Measurements from ENCODE around the gene DPP7. TPM values are rescaled to one million over a fixed set of nuclear protein-coding genes. Genes with fewer than 3 reads are reported as not detected.
A peak's percentile ranks its signal among the peaks of the same experiment; 100 is the strongest.

The DPP7 gene
- total RNA-seq, 2 experiments from 2014 or later, result 206 to 259 TPM

DNA sequence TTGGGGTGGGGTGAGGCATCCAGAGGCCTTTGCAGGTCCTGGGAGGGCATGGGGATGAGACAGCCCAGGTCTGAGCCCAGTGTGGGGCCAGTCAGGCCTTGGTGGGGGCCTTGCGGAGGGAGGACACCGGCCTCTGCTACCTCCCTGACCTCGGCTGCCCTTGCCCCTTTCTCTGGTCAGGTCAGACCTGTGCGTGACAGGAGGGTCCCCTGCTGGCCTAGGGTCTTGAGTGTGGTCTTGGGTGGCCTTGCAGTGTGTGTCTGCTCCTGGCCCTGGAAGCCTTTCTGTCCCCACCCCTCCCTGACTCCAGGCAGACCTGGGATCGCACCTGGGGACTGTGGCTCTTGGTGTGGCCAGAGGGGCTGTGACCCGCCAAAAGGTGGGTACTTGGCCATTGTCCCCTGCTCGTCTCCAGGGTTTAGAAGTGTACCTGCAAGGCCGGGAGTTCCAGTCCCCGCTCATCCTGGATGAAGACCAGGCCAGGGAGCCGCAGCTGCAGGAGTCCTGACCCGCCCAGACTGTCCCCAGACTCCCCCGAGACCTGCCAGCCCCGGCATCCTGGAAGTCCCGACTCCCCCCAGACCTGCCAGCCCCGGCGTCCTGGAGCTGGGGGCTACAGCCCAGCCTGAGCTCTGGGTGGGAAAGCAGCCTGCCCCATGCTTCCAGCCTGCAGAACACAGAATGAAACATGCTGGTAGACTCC is 32.2 kb downstream of the DPP7 start:
- H3K4me1 Mint-ChIP-seq, result peaks cover 21% of the 10 kb centered on the region
- peaks cover 14% of the 10 kb centered on the region for H3K36me3 Mint-ChIP-seq (ENCODE audit: low read depth)
- no peak overlapping the region for H3K27ac Mint-ChIP-seq
- no peaks in the 10 kb centered on the region for H3K9me3 Mint-ChIP-seq
- H3K4me3 Mint-ChIP-seq, result no peak overlapping the region
- H3K27me3 Mint-ChIP-seq, result no peaks in the 10 kb centered on the region
- ChIA-PET CTCF (interaction anchor here (0.8 to 2.5 kb wide), 4 partner anchors 11 to 154 kb away, joined by 3 to 9 read pairs (median 4); partner anchors contain the start of gene SAPCD2), POLR2A (interaction anchor here (0.6 kb wide), 1 partner anchor 179 kb away, joined by 4 read pairs; no protein-coding TSS in a partner anchor)
- no peak for DNase-seq

DNA sequence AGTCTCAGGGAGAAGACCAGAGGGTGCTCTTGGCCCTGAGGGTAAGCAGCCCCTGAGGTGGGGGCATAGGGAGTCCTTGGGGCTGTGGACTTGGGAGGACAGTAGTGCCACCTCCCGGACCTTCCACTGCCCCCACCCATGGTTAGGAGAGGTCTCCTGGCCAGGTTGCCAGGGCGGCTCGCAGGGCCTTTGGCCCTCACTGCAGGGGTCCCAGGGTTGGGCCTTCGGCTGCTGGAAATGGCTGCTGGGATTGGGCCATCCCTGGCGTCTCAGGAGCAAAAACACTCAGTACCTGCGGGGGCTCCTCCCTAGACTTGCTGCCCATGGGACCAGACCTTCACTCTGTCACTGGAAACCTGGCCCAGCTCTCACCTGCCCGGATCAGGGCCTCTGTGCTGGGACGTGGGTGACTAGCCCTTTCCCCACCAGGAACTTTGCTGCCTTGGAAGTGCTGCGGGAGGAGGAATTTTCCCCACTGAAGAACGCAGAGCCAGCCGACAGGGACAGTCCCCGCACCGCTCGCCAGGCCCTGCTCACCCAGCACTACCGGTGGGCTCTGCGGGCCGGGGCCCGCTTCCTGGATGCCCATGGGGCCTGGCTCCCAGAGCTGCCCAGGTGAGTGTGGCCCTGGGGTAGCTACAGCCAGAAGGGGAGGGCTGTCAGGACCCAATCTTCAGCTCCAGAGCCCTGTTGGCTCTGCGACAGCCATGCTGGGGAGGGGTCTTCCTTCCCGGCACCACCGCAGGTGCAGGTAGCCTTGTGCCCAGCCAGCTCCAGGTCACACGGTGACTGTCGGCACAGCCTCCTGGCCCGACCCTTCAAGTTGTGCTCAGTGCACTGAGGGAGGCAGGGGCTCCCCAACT is 34.0 kb downstream of the DPP7 start:
- DNase-seq, result no peak
- peak overlapping the region; percentile 30 for H3K4me3 Mint-ChIP-seq
- peaks cover 16% of the 10 kb centered on the region for H3K4me1 Mint-ChIP-seq
- no peaks in the 10 kb centered on the region for H3K27me3 Mint-ChIP-seq
- H3K36me3 Mint-ChIP-seq (ENCODE audit: low read depth), result peaks cover 14% of the 10 kb centered on the region
- H3K27ac Mint-ChIP-seq, result no peak overlapping the region
- CTCF ChIA-PET, result interaction anchor here (0.8 to 2.5 kb wide), 3 partner anchors 11 to 27 kb away, joined by 3 to 9 read pairs (median 5); partner anchors contain the start of gene SAPCD2
- H3K9me3 Mint-ChIP-seq, result no peaks in the 10 kb centered on the region
- POLR2A ChIA-PET, result no interaction called here

DNA sequence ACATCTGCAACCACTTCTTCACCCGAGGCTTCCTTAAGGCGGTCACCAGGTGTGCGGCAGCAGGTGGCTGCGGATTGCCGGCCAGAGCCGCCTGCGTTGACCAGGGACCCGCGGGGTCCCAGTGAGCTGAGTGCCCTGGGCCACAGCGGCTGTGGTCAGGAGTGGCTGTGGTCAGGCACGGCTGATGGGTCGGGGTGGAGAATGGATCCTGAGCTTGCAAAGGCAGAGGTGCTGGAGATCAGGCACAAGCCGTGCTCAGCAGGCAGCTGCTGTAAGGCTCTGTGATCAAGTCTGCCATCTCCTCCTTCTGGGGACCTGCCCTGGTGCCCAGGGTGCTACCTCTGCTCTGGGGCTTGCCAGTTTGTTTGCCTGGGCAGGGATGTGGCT is 35.1 kb downstream of the DPP7 start:
- Mint-ChIP-seq H3K4me1 (peaks cover 11% of the 10 kb centered on the region), H3K27ac (no peak overlapping the region), H3K9me3 (no peaks in the 10 kb centered on the region), H3K4me3 (peak overlapping the region; percentile 30), H3K36me3 (ENCODE audit: low read depth) (peaks cover 14% of the 10 kb centered on the region), H3K27me3 (no peaks in the 10 kb centered on the region)
- ChIA-PET POLR2A (no interaction called here), CTCF (interaction anchor here (0.6 to 0.9 kb wide), 3 partner anchors 9 to 28 kb away, joined by 3 to 5 read pairs (median 3); partner anchors contain the start of gene SAPCD2)
- DNase-seq, result no peak

DNA sequence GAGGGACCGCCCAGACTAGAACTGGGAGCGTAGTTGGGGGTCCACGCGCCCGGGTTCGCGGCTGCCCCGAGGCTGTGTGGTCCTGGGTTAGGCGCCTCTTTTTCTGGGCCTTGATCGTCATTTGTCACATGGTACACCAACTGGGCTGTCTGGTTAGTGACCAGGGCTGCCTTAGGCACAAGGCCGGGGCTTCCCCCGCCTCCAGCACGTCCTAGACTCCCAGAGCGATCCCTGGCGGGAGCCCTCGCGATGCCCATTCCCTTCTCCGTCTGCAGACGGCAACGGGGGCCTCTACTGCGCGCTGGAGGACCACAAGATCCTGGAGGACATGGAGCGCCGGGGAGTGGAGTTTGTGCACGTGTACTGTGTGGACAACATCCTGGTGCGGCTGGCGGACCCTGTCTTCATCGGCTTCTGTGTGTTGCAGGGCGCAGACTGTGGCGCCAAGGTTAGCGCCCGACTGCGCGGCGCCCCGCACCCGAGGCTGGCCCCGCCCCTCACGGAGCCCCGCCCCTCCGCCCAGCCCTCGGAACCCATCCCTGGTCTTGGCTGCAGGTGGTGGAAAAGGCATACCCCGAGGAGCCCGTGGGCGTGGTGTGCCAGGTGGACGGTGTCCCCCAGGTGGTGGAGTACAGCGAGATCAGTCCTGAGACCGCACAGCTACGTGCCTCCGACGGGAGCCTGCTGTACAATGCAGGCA is 35.7 kb downstream of the DPP7 start:
- Mint-ChIP-seq H3K36me3 (ENCODE audit: low read depth) (peaks cover 13% of the 10 kb centered on the region), H3K27ac (no peak overlapping the region), H3K9me3 (no peaks in the 10 kb centered on the region), H3K4me1 (peaks cover 8% of the 10 kb centered on the region), H3K27me3 (no peaks in the 10 kb centered on the region), H3K4me3 (peak overlapping the region; percentile 74)
- ChIA-PET CTCF (interaction anchor here (0.6 to 2.7 kb wide), 2 partner anchors 9 to 12 kb away, joined by 5 to 20 read pairs; partner anchors contain the start of gene SAPCD2), POLR2A (no interaction called here)
- DNase-seq, result no peak

DNA sequence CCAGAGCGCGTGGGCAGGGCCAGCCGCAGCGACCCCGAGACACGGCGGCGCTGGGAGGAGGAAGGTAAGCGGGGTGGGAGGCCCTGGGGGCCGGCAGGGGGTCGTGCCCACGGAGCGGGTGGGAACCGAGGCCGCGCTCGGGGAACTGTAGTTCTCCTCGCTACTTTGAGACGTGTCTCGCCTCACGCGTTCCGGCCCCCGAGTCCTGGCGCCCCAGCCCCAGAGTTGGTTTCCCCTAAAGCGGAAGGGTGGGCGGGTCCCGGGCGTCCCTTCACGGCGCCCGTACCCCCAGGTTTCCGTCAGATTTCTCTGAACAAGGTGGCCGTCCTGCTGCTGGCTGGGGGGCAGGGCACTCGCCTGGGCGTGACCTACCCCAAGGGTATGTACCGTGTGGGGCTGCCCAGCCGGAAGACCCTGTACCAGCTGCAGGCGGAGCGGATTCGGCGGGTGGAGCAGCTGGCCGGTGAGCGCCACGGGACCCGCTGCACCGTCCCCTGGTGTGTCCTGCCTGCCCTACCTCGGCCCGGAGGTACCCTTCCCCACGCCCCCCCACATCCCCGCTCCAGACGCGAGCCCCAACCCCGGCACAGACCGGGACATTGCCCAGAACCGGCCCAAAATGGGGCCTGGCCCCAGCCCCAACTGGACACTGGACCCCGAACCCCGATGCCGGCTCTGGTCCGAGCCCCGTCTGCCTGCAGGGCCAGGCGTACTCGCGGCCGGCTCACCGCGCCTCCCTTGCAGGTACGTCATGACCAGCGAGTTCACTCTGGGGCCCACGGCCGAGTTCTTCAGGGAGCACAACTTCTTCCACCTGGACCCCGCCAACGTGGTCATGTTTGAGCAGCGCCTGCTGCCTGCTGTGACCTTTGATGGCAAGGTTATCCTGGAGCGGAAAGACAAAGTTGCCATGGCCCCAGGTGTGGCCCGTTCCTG is 36.5 kb downstream of the DPP7 start:
- H3K27ac Mint-ChIP-seq, result peak overlapping the region; percentile 50
- H3K4me1 Mint-ChIP-seq, result peaks cover 6% of the 10 kb centered on the region
- peak; percentile 52 for DNase-seq
- ChIA-PET CTCF (interaction anchor here (1.0 to 2.7 kb wide), 5 partner anchors 8 to 48 kb away, joined by 3 to 20 read pairs (median 8); partner anchors contain the start of gene MAN1B1), POLR2A (no interaction called here)
- H3K27me3 Mint-ChIP-seq, result no peaks in the 10 kb centered on the region
- H3K36me3 Mint-ChIP-seq (ENCODE audit: low read depth), result peaks cover 10% of the 10 kb centered on the region
- H3K9me3 Mint-ChIP-seq, result no peaks in the 10 kb centered on the region
- peak overlapping the region; percentile 74 for H3K4me3 Mint-ChIP-seq

DNA sequence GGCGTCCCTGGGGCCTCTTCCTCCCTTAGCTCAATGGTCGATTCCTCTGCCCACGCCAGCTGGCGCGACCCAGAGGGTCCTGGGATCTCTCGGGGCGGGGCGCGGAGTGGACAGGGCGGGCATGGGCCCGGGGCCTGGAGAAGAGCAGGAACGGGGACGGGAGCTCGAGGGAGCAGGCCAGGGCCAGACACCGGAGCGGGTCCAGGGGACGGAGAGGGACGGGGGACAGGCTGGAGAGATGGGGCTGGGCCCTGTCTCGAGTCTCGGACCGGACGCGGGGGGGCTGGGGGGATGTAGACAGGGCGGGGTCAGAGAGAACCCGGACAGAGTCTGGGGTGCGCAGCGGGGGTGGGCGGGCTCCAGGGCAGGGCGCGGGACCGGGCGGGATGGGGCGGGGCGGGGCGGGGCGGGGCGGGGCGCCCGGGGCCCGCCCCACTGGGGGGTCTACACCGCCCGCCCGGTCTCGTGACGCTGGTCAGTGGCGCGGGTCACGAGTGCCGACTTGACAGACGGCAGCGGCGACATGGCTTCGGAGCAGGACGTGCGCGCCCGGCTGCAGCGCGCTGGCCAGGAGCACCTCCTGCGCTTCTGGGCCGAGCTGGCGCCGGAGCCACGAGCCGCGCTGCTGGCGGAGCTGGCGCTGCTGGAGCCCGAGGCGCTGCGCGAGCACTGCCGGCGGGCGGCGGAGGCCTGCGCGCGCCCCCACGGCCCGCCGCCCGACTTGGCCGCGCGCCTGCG is 37.4 kb downstream of the DPP7 start, which contains the start of gene UAP1L1:
Gene UAP1L1, plus strand, starts transcription at position 508 of the 738 bp plus-strand sequence. Its CDS starts 16 bp downstream, at position 524.
- CTCF ChIA-PET, result interaction anchor here (0.6 to 2.7 kb wide), 9 partner anchors 9 to 350 kb away, joined by 3 to 20 read pairs (median 4); partner anchors contain the start of genes MAN1B1 and NPDC1
- H3K36me3 Mint-ChIP-seq (ENCODE audit: low read depth), result peaks cover 10% of the 10 kb centered on the region
- no peaks in the 10 kb centered on the region for H3K9me3 Mint-ChIP-seq
- peaks cover 6% of the 10 kb centered on the region for H3K4me1 Mint-ChIP-seq
- POLR2A ChIA-PET, result no interaction called here
- peak within 1 kb of the TSS; percentile 74 for H3K4me3 Mint-ChIP-seq
- peak; percentile 69 for DNase-seq
- peak within 1 kb of the TSS; percentile 50 for H3K27ac Mint-ChIP-seq
- no peaks in the 10 kb centered on the region for H3K27me3 Mint-ChIP-seq

DNA sequence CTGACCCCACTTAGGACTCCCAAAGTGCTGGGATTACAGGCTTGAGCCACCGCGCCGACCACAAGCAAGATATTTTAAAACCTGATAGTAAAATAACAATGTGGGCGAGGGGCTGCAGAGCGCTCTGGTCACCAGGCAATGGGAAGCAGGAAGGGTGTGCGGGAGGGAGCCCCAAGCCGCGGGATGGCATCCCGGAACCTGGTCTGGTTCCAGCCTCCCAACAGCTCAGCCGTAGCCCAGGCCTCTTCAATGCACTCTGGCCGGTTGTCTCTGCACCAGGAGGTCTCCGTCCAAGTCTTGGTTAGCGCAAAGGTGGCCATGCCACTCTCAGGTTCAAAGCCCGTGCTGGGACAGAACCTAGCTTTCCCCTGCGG is 37.9 kb downstream of the DPP7 start:
- peaks cover 6% of the 10 kb centered on the region for H3K36me3 Mint-ChIP-seq (ENCODE audit: low read depth)
- H3K9me3 Mint-ChIP-seq, result no peaks in the 10 kb centered on the region
- H3K4me1 Mint-ChIP-seq, result peaks cover 10% of the 10 kb centered on the region
- ChIA-PET CTCF (interaction anchor here (0.6 to 2.7 kb wide), 8 partner anchors 9 to 349 kb away, joined by 3 to 20 read pairs (median 4); partner anchors contain the start of genes MAN1B1 and NPDC1), POLR2A (no interaction called here)
- peak overlapping the region; percentile 66 for H3K4me3 Mint-ChIP-seq
- H3K27me3 Mint-ChIP-seq, result no peaks in the 10 kb centered on the region
- H3K27ac Mint-ChIP-seq, result no peak overlapping the region
- no peak for DNase-seq

DNA sequence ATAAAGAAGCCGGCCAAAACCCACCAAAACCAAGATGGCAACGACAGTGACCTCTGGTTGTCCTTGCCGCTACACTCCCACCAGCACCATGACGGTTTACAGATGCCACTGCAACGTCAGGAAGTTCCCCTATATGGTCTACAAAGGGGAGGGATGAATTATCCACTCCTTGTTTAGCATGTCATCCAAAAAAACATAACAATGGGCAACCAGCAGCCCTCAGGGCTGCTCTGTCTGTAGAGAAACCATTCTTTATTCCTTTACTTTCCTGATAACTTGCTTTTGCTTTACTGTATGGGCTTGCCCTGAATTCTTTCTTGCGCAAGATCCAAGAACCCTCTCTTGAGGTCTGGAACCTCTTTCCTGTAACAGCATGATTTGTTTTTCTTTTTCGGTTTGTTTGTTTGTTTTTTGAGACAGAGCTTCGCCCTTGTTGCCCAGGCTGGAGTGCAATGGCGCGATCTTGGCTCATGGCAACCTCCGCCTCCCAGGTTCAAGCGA is 39.2 kb downstream of the DPP7 start:
- ChIA-PET CTCF (interaction anchor here (1.6 kb wide), 1 partner anchor 21 kb away, joined by 8 read pairs; no protein-coding TSS in a partner anchor), POLR2A (no interaction called here)
- no peak for DNase-seq
- H3K4me1 Mint-ChIP-seq, result peaks cover 19% of the 10 kb centered on the region
- H3K9me3 Mint-ChIP-seq, result no peaks in the 10 kb centered on the region
- no peaks in the 10 kb centered on the region for H3K27me3 Mint-ChIP-seq
- no peak overlapping the region for H3K4me3 Mint-ChIP-seq
- H3K36me3 Mint-ChIP-seq (ENCODE audit: low read depth), result peaks cover 3% of the 10 kb centered on the region
- no peak overlapping the region for H3K27ac Mint-ChIP-seq

DNA sequence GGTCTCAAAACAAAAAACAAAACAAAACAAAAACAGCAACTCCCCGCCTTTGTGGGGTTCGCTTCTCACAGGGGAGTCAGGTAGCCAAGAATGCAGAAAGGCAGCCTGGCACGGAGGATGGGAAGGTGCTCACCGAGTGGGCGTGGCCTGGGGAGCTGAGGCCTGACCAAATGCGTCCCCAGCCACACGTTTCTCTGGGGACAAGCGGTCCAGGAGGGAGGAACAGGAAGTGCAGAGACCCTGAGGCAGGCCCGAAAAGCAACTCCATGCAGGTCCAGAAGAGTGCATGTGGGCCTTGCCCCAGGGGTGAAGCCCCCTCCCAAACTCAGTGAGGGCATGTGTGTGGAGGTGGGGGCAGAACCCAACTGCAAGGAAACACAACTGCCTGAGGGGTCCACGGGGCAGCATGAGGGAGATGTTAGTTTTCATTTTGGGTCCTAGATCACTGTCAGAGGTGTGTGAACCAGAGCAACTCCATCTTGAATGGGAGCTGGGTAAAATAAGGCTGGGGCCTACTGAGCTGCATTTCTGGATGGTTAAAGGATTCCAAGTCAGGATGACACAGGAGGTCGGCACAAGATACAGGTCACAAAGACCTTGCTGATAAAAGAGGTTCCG is 39.8 kb downstream of the DPP7 start:
- ChIA-PET CTCF (interaction anchor here (1.6 kb wide), 1 partner anchor 21 kb away, joined by 8 read pairs; no protein-coding TSS in a partner anchor), POLR2A (no interaction called here)
- Mint-ChIP-seq H3K4me3 (no peak overlapping the region), H3K4me1 (peaks cover 17% of the 10 kb centered on the region), H3K36me3 (ENCODE audit: low read depth) (peaks cover 2% of the 10 kb centered on the region), H3K9me3 (no peaks in the 10 kb centered on the region), H3K27ac (no peak overlapping the region), H3K27me3 (no peaks in the 10 kb centered on the region)
- DNase-seq, result no peak

DNA sequence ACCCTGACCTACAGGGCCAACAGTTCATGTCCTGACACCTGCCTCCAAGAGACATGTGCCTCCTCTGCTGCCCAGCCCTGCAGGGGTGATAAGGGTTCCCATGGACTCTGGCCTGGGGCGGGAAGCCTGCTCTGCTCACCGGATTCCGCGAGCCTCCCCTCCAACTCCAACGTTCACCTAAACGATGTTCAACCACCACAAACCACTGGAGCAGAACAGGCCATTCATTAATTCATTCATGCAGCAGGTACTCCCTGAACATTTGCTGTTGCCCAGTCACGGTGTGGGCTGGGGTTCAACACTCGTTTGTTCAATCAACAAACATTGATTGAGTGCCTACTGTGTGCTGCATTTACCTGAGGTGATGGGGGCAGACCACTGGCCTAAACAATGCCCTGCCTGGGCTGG is 40.5 kb downstream of the DPP7 start:
- Mint-ChIP-seq H3K4me1 (peaks cover 16% of the 10 kb centered on the region), H3K27me3 (no peaks in the 10 kb centered on the region), H3K27ac (peak overlapping the region; percentile 58), H3K9me3 (no peaks in the 10 kb centered on the region), H3K4me3 (no peak overlapping the region), H3K36me3 (ENCODE audit: low read depth) (no peaks in the 10 kb centered on the region)
- ChIA-PET POLR2A (no interaction called here), CTCF (no interaction called here)
- DNase-seq, result no peak
